ENCODE measurements around the gene IFIT2.

DNA sequence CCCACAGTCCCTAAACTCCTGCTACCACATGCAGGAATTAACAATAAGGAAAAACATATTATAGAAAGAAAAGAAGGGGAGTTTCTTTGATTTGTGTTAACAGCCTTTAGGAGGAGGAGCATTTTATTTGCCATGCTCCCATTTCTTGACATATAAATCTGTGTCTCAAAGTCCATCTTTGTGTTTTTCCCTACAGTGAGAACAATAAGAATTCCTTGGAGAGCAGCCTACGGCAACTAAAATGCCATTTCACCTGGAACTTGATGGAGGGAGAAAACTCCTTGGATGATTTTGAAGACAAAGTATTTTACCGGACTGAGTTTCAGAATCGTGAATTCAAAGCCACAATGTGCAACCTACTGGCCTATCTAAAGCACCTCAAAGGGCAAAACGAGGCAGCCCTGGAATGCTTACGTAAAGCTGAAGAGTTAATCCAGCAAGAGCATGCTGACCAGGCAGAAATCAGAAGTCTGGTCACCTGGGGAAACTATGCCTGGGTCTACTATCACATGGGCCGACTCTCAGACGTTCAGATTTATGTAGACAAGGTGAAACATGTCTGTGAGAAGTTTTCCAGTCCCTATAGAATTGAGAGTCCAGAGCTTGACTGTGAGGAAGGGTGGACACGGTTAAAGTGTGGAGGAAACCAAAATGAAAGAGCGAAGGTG lies 4.1 kb downstream of the IFIT2 start:
- TF ChIP-seq EZH2 (IDR thresholded peaks at IDR 0.05; ENCODE audit: insufficient read depth, poor library complexity, severe bottlenecking) = no peak
- TF ChIP-seq EZH2phosphoT487 (IDR thresholded peaks at IDR 0.05; ENCODE audit: insufficient read depth, low read depth) = no peak
